Activated B cell treated with CpG ODN at 0.5 μM for 24 hours (primary cell): ENCODE data around the gene PLEKHA6. TPM values are rescaled to one million over a fixed set of nuclear protein-coding genes. Genes with fewer than 3 reads are reported as not detected.

Source experiments
- ATAC-seq: fragments of 200-7000 bp; cut with Tn5 transposase; one replicate; pipeline ENCODE4 v1.10.0; 2021; ENCODE audit warnings: low read depth, mild to moderate bottlenecking, moderate library complexity
- CTCF ChIA-PET: fragments of 350-600 bp; sonication (Branson Sonifier 250); formaldehyde crosslinking; loops from one replicate; lab custom pipeline; 2021; ENCODE audit warnings: antibody characterized with exemption; lab: Charles Lee
- POLR2A ChIA-PET: fragments of 350-600 bp; sonication (Branson Sonifier 250); formaldehyde crosslinking; loops from one replicate; lab custom pipeline; 2021; ENCODE audit warnings: antibody characterized with exemption; lab: Charles Lee
- DNase-seq: peaks from one replicate; pipeline ENCODE4 v3.0.0; 2022
- H3K27ac Mint-ChIP-seq: one replicate; pipeline ENCODE4 v1.8.0; 2020; ENCODE audit warnings: mixed read lengths
- H3K27me3 Mint-ChIP-seq: one replicate; pipeline ENCODE4 v1.8.0; 2021; ENCODE audit warnings: mixed read lengths
- H3K36me3 Mint-ChIP-seq: one replicate; pipeline ENCODE4 v1.8.0; 2021; ENCODE audit warnings: low read depth, mixed read lengths
- H3K4me1 Mint-ChIP-seq: one replicate; pipeline ENCODE4 v1.8.0; 2021; ENCODE audit warnings: mixed read lengths
- H3K4me3 Mint-ChIP-seq: one replicate; pipeline ENCODE4 v1.8.0; 2020; ENCODE audit warnings: mild to moderate bottlenecking, mixed read lengths
- H3K9me3 Mint-ChIP-seq: one replicate; pipeline ENCODE4 v1.8.0; 2020; ENCODE audit warnings: mixed read lengths
- intact Hi-C: fragments of 100-400 bp; cut with micrococcal nuclease; formaldehyde crosslinking; loops from one replicate; pipeline ENCODE4 v1.15.1; 2024
- total RNA-seq: library from RNA; stranded (reverse); gene quantifications from 2 replicates; pipeline ENCODE4 v1.2.3, GENCODE V29; 2022
- TF ChIP-seq, protein P1 (sequence below): fragments of 200-600 bp; IDR thresholded peaks from one replicate; pipeline ENCODE4 v1.8.0; 2022; ENCODE audit warnings: antibody characterized with exemption, mild to moderate bottlenecking

The PLEKHA6 gene
- total RNA-seq, 1 donor from 2014 or later, result 0.62 TPM

DNA sequence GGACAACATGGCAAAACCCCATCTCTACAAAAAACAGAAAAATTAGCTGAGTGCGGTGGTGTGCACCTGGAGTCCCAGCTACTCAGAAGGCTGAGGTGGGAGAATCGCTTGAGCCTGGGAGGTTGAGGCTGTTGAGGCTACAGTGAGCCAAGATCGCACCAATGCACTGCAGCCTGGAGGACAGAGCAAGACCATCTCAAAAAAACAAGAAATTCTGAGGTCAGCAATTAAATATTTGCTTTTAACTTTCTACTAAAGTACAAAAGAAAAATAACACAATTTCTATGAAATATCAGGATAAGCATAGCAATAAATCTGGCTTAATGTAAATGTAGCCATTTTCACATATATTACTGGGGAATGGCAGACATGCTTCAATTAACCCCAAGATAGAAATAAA is 42.0 kb upstream of the PLEKHA6 start:
- POLR2A ChIA-PET, result no interaction called here

DNA sequence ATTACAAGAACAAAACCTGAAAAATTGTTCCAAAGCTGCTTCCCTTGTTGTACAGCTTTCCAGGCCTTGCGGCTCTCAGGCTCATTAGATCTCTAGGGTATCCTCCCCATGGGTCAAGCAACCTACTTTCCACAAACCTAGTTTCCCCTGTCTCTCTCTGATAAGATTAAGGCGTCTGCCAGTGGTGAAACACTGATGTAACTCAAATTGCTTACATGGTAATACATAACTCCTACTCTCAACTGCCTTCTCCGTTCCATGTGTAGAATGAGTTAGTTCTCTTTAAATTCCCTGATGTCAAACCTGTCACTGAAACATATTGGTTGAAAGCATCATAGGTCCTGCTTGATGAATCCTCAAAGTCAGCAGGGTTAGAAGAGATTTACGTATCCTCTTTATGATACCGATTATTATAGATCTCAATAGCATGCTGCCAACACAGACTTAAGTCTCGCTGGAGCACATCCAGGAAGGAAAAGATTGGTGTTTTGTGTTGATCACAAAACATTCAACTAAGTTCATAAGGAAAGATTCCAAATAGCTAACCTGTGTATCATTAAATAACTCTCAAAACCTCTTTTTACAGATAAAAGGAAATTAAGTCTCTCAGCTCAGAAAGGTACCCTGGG is 41.3 kb upstream of the PLEKHA6 start:
- ChIA-PET POLR2A (interaction anchor here (1.0 kb wide), 1 partner anchor 19 kb away, joined by 7 read pairs; no protein-coding TSS in a partner anchor), CTCF (interaction anchor here (1.1 kb wide), 1 partner anchor 30 kb away, joined by 3 read pairs; no protein-coding TSS in a partner anchor)
- no peaks in the 10 kb centered on the region for H3K9me3 Mint-ChIP-seq
- H3K4me1 Mint-ChIP-seq, result peaks cover 22% of the 10 kb centered on the region
- intact Hi-C loops, result no loop called here
- TF ChIP-seq, protein P1, sequence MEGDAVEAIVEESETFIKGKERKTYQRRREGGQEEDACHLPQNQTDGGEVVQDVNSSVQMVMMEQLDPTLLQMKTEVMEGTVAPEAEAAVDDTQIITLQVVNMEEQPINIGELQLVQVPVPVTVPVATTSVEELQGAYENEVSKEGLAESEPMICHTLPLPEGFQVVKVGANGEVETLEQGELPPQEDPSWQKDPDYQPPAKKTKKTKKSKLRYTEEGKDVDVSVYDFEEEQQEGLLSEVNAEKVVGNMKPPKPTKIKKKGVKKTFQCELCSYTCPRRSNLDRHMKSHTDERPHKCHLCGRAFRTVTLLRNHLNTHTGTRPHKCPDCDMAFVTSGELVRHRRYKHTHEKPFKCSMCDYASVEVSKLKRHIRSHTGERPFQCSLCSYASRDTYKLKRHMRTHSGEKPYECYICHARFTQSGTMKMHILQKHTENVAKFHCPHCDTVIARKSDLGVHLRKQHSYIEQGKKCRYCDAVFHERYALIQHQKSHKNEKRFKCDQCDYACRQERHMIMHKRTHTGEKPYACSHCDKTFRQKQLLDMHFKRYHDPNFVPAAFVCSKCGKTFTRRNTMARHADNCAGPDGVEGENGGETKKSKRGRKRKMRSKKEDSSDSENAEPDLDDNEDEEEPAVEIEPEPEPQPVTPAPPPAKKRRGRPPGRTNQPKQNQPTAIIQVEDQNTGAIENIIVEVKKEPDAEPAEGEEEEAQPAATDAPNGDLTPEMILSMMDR, result no peak
- H3K36me3 Mint-ChIP-seq, result peaks cover 64% of the 10 kb centered on the region
- DNase-seq (no peak), ATAC-seq (no peak)
- no peak overlapping the region for H3K4me3 Mint-ChIP-seq
- H3K27ac Mint-ChIP-seq, result no peak overlapping the region
- H3K27me3 Mint-ChIP-seq, result no peaks in the 10 kb centered on the region

More for the DNA sequence above, 42.0 kb upstream of the PLEKHA6 start:
- no peaks in the 10 kb centered on the region for H3K9me3 Mint-ChIP-seq
- peaks cover 28% of the 10 kb centered on the region for H3K4me1 Mint-ChIP-seq
- no peak overlapping the region for H3K27ac Mint-ChIP-seq
- CTCF ChIA-PET, result interaction anchor here (1.1 kb wide), 1 partner anchor 29 kb away, joined by 3 read pairs; no protein-coding TSS in a partner anchor
- H3K36me3 Mint-ChIP-seq, result peaks cover 70% of the 10 kb centered on the region
- TF ChIP-seq, protein P1, result no peak
- ATAC-seq, result no peak
- intact Hi-C loops, result no loop called here
- DNase-seq, result no peak
- no peaks in the 10 kb centered on the region for H3K27me3 Mint-ChIP-seq
- H3K4me3 Mint-ChIP-seq, result no peak overlapping the region

DNA sequence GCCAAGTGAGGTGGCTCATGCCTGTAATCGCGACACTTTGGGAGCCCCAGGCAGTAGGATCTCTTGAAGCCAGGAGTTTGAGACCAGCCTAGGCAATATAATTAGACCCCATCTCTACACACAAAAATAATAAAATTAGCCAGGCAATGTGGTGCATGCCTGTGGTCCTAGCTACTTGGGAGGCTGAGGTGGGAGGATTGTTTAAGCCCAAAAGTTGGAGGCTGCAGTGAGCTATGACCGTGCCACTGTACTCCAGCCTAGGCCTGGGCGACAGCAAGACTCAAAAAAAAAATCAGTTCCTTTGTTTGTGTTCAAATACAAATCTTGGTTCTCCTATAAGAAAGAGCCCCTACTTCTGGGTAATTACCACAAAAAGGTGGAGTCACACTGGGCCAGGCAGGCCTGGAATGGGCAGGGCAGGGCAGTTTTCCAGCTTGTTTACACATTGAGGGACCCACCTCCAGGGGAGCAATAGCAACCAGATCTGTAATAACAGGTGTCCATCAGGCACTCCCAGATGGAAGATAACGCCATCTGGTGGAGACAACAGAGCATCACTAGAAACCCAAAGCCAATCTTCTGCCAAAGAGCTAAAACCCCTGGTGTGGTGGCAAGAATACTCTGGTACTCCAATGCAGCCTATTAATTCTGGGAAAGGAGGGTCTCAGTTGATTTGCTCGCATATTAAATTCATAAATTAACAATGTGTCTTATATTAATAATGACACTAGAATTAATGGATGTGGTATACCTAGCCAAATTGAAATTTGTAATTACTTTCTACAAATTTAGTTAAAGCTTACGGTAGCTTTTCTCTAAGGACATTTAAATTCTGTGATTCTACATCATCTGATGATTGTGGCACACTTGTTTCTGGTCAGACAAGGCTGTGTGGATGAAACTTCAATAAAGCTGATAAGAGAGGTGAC is 38.7 kb upstream of the PLEKHA6 start:
- intact Hi-C loops, result loop anchor here (1.0 to 5.0 kb wide), 2 partner anchors 36 to 236 kb away; no protein-coding TSS in a partner anchor
- Mint-ChIP-seq H3K36me3 (peaks cover 51% of the 10 kb centered on the region), H3K4me3 (no peak overlapping the region), H3K27ac (peak overlapping the region; percentile 77), H3K9me3 (no peaks in the 10 kb centered on the region), H3K27me3 (no peaks in the 10 kb centered on the region), H3K4me1 (peaks cover 3% of the 10 kb centered on the region)
- DNase-seq, result no peak
- TF ChIP-seq, protein P1, result peak; percentile 40
- ATAC-seq, result peak; percentile 97
- CTCF ChIA-PET, result interaction anchor here (0.6 to 3.9 kb wide), 29 partner anchors 9 to 408 kb away, joined by 3 to 36 read pairs (median 4); partner anchors contain the start of genes GOLT1A, MDM4, PIK3C2B and REN
- POLR2A ChIA-PET, result interaction anchor here (1.2 to 2.1 kb wide), 5 partner anchors 12 to 108 kb away, joined by 4 to 7 read pairs (median 4); no protein-coding TSS in a partner anchor

DNA sequence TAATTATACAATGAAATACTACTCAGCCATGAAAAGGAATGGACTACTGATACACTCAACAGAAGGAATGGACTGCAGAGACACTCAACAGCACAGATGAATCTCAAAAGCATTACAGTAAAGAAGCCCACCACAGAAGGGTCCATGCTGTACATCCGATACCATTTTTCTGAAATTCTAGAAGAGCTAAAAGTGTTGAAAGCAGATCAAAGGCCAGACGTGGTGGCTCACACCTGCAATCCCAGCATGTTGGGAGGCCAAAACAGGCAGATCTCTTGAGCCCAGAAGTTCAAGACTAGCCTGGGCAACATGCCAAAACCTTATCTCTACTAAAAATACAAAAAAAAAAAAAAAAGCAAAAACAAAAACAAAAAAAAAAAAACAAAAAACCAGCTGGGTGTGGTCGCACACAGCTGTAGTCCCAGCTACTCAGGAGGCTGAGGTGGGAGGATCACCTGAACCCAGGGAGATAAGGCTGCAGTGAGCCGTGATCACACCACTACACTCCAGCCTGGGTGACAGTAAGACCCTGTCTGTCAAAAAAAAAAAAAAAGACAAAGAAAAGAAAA is 36.4 kb upstream of the PLEKHA6 start:
- intact Hi-C loops, result loop anchor here (5.0 kb wide), 1 partner anchor 34 kb away; no protein-coding TSS in a partner anchor
- no peak overlapping the region for H3K4me3 Mint-ChIP-seq
- ChIA-PET CTCF (interaction anchor here (3.9 kb wide), 1 partner anchor 232 kb away, joined by 36 read pairs; the partner anchor contains the start of gene REN), POLR2A (interaction anchor here (0.7 kb wide), 2 partner anchors 24 to 125 kb away, joined by 5 read pairs; no protein-coding TSS in a partner anchor)
- ATAC-seq, result no peak
- H3K4me1 Mint-ChIP-seq, result peaks cover 3% of the 10 kb centered on the region
- TF ChIP-seq, protein P1, result no peak
- H3K27me3 Mint-ChIP-seq, result no peaks in the 10 kb centered on the region
- H3K36me3 Mint-ChIP-seq, result peaks cover 35% of the 10 kb centered on the region
- no peaks in the 10 kb centered on the region for H3K9me3 Mint-ChIP-seq
- H3K27ac Mint-ChIP-seq, result no peak overlapping the region
- no peak for DNase-seq
